ENCODE data around the gene MLF2.
"Not testable (repeated sequence)": the region's sequence is repeated elsewhere in the genome, so short reads cannot be mapped to it uniquely, and the experiment has no call there.

Gene MLF2

DNA sequence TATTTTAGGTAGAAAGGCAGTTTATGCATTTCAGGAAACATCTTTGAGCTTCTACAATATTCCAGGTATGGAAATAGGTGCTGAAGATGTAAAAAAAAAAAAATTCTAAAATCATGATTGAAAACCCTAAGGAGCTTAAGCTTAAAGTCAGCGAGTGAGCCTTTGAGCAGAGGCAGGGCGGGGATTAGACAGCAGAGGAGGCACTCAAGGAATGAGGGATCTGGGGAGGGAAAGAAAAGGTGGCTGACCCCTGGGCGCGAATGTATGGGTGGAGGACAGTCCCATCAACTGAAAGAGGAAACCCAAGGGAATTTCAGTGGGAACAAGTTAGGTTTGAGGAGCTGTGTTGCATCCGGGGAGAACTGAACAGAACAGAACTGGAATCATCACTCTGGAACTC, 6.8 kb upstream of the MLF2 start:
- Mint-ChIP-seq H3K36me3 (ENCODE audit: low read depth) (no peaks in the 10 kb centered on the region), H3K27ac (no peak overlapping the region), H3K9me3 (no peaks in the 10 kb centered on the region), H3K4me1 (ENCODE audit: low read depth) (peaks cover 16% of the 10 kb centered on the region), H3K27me3 (peaks cover 39% of the 10 kb centered on the region), H3K4me3 (no peak overlapping the region)

DNA sequence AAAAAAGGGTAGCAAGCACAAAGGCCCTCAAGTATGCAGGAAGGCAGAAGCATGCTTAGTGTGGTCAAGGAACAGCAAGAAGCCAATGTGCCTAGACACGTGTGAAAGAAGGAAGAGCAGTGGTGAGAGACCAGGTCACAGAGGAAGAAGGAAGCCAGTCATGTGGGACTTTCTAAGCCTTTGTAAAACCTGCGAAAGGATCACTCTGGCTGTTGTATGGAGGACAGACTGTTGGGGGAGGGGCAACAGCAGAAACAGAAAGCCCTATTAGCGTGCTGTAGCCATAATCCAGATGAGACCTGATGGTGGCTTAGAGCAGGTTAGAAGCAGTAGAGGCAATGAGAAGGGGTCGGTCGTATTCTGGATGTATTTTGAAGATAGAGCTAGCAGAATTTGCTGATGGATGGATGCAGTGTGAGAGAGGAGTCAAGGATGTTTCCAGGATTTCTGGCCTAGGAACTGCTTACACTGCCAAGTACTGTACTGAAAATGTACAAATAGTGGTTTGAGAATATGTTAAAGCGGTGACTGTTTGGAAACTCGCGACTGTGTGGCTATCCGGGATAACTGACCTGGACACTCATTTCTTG, 5.7 kb upstream of the MLF2 start:
- Mint-ChIP-seq H3K36me3 (ENCODE audit: low read depth) (no peaks in the 10 kb centered on the region), H3K27ac (no peak overlapping the region), H3K9me3 (no peaks in the 10 kb centered on the region), H3K4me1 (ENCODE audit: low read depth) (peaks cover 18% of the 10 kb centered on the region), H3K27me3 (peaks cover 31% of the 10 kb centered on the region), H3K4me3 (no peak overlapping the region)

DNA sequence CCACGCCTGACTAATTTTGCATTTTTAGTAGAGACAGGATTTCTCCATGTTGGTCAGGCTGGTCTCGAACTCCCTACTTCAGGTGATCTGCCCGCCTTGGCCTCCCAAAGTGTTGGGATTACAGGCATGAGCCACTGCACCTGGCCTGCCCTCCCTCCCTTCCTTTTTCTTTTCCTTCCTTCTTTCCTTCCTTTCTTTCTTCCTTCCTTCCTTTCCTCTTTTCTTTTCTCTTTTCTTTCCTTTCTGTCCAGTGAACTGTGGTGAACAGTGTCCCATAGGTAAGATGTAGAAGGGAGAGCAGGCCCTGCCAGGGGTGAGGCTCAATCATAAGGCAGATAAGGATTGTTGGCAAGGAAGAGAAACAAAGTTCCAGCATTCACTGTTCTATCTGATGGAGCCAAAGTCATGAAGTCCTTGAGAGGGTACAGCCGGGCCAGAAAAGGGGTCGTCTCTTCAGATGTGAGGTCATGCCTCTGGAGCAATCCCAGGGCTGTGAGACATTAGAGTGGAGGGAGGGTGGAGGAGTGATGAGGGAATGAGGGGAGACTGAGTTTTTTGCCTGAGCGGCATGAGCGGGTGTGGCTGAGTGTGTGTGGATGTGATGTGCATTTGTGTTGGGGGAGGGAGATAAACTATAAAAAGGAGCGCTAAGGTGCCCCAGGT, 4.2 kb upstream of the MLF2 start:
- Mint-ChIP-seq H3K36me3 (ENCODE audit: low read depth) (no peaks in the 10 kb centered on the region), H3K27ac (no peak overlapping the region), H3K9me3 (no peaks in the 10 kb centered on the region), H3K4me3 (no peak overlapping the region), H3K4me1 (ENCODE audit: low read depth) (peaks cover 23% of the 10 kb centered on the region), H3K27me3 (peaks cover 22% of the 10 kb centered on the region)

DNA sequence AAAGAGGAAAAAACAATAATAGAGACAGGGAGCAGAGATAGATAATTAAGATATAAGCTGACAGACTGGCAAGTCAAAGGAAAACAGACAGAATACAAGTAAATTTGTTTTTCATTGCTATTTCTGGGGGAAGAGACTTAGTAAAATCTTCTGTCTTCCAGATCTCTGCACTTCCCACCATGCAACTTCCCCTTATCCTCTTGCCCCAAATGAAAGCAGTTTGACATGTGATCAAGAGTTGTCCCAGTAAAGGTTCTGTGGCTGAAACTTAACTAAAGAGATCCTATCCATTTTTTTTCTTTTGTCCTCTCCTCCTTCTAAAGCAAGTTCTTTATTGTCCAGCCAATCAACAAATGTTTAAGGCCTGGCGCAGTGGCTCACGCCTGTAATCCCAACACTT, 1.5 kb upstream of the MLF2 start:
- peaks cover 23% of the 10 kb centered on the region for H3K36me3 Mint-ChIP-seq (ENCODE audit: low read depth)
- no peak overlapping the region for H3K27ac Mint-ChIP-seq
- no peak overlapping the region for H3K4me3 Mint-ChIP-seq
- H3K27me3 Mint-ChIP-seq, result peaks cover 16% of the 10 kb centered on the region
- H3K4me1 Mint-ChIP-seq (ENCODE audit: low read depth), result peaks cover 41% of the 10 kb centered on the region
- no peaks in the 10 kb centered on the region for H3K9me3 Mint-ChIP-seq

DNA sequence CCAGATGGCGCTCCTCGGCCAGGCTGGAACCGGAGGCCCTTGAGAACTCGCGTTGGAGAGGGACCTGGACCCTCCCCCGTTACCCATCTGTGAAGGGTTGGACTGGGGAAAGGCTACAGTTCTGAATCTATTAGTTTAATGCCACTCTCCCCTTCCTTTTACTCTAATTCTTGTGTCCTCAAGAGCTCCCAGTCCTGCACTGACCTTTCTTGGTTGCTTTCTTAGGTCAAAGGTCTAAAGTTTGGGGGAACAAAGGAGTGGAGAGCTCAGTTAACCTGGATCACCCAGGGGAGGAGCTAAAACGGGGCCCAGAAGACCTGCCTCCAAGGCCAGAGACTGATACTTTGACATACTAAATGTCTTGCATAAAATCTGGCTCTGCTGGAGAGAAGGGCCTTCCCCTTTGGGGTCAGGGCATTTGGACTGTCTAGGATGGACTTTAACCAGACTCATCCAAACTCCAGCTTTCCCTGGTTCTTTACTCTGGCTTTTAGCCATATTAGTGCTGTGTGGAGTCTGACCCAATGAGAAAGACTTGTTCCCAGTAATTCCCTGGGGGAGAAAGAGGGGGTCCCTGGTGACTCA, 923 bp upstream of the MLF2 start:
- Mint-ChIP-seq H3K4me3 (peak overlapping the region; percentile 93), H3K27me3 (peaks cover 15% of the 10 kb centered on the region), H3K4me1 (ENCODE audit: low read depth) (peaks cover 41% of the 10 kb centered on the region), H3K27ac (peak overlapping the region; percentile 96), H3K9me3 (no peaks in the 10 kb centered on the region), H3K36me3 (ENCODE audit: low read depth) (peaks cover 27% of the 10 kb centered on the region)

DNA sequence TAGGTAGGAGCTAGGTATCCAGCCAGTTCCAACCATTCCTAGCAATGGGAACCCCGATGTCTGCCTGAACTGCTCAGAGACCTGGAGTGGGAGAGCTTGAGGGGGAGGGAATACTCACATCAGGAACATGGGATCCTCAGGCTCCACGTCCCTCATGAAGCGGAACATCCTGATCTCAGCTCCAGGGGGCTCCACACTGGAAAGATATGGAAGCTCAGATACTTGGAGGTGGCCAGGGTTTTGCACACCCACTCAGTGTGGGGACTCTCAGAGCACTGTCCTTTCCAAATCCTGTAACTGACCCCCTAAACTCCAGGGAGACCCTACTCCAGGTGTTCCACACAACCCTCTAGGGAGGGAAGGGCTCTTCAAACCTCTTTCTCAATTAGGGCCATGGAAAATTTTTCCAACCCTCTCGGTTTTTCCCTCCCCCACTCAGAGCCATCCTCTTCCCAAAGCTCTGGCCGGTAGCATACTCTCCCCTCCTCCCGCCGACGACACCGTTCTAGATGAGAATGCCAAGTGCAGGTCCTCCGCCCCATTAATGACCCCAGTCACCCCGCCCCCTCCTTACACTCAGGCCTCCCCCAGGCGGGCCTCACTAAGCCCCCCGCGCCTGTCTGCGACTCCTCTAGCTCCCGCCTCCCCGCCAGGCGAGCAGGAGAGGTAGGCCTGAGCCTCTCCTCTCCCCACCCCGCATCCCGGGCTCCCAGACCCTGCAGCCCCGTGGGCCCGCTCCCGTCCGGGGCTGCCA, 597 bp downstream of the MLF2 start:
- no peaks in the 10 kb centered on the region for H3K9me3 Mint-ChIP-seq
- peaks cover 41% of the 10 kb centered on the region for H3K36me3 Mint-ChIP-seq (ENCODE audit: low read depth)
- peaks cover 4% of the 10 kb centered on the region for H3K27me3 Mint-ChIP-seq
- peaks cover 34% of the 10 kb centered on the region for H3K4me1 Mint-ChIP-seq (ENCODE audit: low read depth)
- peak overlapping the region; percentile 93 for H3K4me3 Mint-ChIP-seq
- H3K27ac Mint-ChIP-seq, result peak overlapping the region; percentile 96

DNA sequence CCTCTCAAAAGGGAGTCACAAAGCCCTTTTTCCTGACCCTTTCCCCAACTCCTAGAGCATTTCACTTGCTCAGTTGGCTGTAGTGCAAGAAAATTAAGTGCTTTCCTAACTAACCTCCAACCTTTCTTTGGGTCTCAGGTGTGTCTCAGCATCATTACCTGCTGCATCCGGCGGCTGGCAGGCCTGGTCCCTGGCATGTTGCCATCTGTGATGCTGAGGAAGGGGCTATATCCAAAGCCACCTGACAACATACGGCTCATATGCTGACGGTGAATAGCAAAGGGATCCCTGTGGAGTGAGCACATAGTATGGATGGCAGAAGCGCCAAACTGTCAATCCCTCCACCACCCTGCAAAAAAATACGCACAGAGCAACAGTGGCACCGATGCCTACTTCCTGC, 1.2 kb downstream of the MLF2 start:
- Mint-ChIP-seq H3K27me3 (no peaks in the 10 kb centered on the region), H3K36me3 (ENCODE audit: low read depth) (peaks cover 46% of the 10 kb centered on the region), H3K4me1 (ENCODE audit: low read depth) (peaks cover 34% of the 10 kb centered on the region), H3K27ac (peak overlapping the region; percentile 96), H3K4me3 (peak overlapping the region; percentile 93), H3K9me3 (no peaks in the 10 kb centered on the region)

DNA sequence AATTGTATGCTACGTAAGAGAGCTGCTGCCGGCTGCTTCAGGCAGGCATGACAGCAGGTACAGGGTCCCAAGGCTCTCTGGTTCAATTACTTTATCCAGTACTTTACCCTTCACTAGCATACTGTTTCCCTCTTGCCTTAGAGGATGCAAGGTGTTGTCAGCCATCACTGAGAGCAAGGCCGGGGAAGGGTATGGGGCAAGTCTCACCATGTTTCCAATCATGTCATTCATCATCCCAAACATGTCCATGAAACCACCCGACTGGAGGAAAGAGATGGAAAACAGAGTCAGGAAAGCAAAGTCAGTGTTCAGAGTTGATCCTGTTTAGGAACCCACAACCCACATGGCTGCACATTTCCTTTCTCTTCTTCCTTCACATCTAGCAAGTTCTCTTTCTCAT, 2.4 kb downstream of the MLF2 start:
- H3K9me3 Mint-ChIP-seq, result no peaks in the 10 kb centered on the region
- H3K4me3 Mint-ChIP-seq, result no peak overlapping the region
- H3K4me1 Mint-ChIP-seq (ENCODE audit: low read depth), result peaks cover 40% of the 10 kb centered on the region
- no peaks in the 10 kb centered on the region for H3K27me3 Mint-ChIP-seq
- H3K36me3 Mint-ChIP-seq (ENCODE audit: low read depth), result peaks cover 56% of the 10 kb centered on the region
- no peak overlapping the region for H3K27ac Mint-ChIP-seq

DNA sequence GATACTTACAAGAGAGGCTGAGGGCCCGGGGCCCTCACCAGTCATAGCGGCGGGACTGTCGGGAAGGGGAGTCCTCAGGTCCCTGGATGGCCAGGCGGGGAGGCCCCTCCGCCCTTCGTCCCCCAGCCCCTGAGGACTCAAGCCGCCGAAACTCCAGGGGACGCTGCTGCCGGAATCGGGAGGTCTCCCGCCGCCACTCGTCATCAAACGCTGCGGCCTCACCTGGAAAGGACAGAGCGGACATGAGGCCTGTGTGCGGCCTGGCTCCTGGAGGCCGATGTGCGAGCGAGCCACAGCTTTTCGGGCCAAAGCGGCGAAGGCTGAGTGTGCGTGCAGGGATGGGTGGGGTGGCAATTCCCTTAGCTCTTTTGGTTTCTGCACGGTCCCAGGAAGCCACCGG, 4.2 kb downstream of the MLF2 start:
- Mint-ChIP-seq H3K4me1 (ENCODE audit: low read depth) (peaks cover 42% of the 10 kb centered on the region), H3K9me3 (no peaks in the 10 kb centered on the region), H3K27ac (no peak overlapping the region), H3K4me3 (no peak overlapping the region), H3K27me3 (no peaks in the 10 kb centered on the region), H3K36me3 (ENCODE audit: low read depth) (peaks cover 63% of the 10 kb centered on the region)

DNA sequence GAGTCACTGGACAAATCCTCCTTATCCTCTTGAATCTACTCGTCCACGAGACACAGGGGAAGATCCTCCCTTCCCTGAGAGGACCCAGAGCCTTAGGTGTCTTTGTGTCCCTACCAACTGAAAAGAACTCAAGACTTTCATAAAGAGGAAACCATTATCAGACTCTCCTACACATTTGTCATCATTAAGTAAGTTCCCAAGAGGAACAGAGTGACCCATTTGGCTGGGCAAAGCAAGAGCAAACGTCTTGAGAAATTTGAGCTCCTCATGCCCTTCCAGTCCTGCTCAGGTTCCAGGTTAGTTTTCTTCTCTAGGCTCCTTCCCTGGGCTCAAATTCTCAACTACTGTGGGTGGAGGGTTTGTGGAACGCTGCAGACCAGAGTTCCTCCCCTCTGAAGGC, 5.7 kb downstream of the MLF2 start:
- H3K27ac Mint-ChIP-seq, result peak overlapping the region; percentile 13
- H3K4me3 Mint-ChIP-seq, result no peak overlapping the region
- peaks cover 52% of the 10 kb centered on the region for H3K4me1 Mint-ChIP-seq (ENCODE audit: low read depth)
- peaks cover 63% of the 10 kb centered on the region for H3K36me3 Mint-ChIP-seq (ENCODE audit: low read depth)
- H3K9me3 Mint-ChIP-seq, result no peaks in the 10 kb centered on the region
- no peaks in the 10 kb centered on the region for H3K27me3 Mint-ChIP-seq

DNA sequence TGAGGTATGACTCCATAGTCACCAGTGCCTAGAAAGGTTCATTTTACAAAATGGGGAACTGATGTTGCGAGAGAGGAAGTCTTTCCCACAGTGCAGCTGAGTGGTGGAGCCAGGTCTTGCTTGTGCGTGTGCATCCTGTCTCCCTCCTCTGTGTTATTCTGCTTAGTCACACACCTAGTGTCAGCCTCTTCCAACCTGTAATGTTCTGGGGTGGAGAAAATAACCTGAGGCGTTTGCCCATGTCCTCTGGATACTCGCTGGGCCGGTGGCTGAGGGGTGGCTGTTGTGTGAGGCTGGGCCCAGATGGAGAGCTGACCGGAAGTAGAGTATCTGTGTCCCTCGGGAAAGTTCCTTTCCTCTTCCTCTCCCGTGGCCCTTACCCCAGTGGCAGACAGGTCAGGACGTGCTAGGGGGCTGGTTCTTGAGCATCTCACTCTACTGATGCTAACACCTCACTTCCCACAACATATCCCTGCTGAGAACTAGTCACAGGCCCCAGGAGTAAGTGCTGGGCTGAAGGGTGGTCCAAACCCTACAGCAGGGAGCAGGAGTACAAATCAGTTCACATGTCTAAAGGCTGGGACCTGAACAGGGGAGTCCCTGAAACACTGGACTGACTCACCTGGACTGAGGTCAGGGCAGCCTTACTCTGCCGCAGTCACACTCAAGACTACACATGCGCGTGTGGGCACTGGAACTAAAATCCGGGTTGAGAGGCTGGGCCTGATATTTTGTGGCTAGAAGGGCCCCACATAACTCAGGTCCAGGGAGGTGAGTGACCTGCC, 7.0 kb downstream of the MLF2 start:
- Mint-ChIP-seq H3K4me1 (ENCODE audit: low read depth) (peaks cover 43% of the 10 kb centered on the region), H3K4me3 (peak overlapping the region; percentile 33), H3K9me3 (no peaks in the 10 kb centered on the region), H3K27ac (peak overlapping the region; percentile 79), H3K36me3 (ENCODE audit: low read depth) (peaks cover 51% of the 10 kb centered on the region), H3K27me3 (no peaks in the 10 kb centered on the region)

DNA sequence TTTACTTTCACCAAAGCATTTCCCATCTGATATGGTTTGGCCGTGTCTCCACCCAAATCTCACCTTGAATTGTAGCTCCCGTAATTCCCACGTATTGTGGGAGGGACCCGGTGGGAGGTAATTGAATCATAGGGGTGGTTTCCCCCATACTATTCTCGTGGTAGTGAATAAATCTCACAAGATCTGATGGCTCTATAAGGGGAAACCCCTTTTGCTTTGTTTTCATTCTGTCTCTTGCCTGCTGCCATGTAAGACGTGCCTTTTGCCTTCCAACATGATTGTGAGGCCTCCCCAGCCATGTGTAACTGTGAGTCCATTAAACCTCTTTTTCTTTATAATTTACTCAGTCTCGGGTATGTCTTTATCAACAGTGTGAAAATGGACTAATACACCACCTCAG, 9.6 kb downstream of the MLF2 start:
- Mint-ChIP-seq H3K27ac (peak overlapping the region; percentile 81), H3K4me1 (ENCODE audit: low read depth) (peaks cover 37% of the 10 kb centered on the region), H3K4me3 (peak overlapping the region; percentile 11), H3K36me3 (ENCODE audit: low read depth) (peaks cover 31% of the 10 kb centered on the region)
- not testable (repeated sequence) for H3K9me3 Mint-ChIP-seq, H3K27me3 Mint-ChIP-seq

DNA sequence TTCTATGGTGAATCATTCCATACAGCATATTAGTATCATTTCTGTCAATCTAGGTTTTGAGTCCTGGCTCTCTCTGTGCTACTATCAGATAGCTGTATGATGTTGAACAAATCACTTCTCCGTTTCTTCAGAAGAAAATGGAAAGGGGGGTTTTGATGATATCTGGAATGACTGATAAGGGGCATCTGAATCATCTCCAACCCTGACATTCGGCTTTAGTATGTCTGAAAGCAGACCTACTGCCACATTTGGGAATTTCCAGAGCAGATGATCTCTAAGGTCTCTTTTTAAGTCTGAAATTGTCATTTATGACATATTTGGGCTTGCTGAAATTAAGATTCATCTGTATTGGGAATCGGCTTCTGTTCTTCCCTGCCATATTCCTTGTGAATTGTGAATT, 10.1 kb downstream of the MLF2 start:
- peaks cover 27% of the 10 kb centered on the region for H3K36me3 Mint-ChIP-seq (ENCODE audit: low read depth)
- no peaks in the 10 kb centered on the region for H3K27me3 Mint-ChIP-seq
- H3K4me1 Mint-ChIP-seq (ENCODE audit: low read depth), result peaks cover 37% of the 10 kb centered on the region
- H3K4me3 Mint-ChIP-seq, result peak overlapping the region; percentile 11
- H3K9me3 Mint-ChIP-seq, result no peaks in the 10 kb centered on the region
- H3K27ac Mint-ChIP-seq, result peak overlapping the region; percentile 81

DNA sequence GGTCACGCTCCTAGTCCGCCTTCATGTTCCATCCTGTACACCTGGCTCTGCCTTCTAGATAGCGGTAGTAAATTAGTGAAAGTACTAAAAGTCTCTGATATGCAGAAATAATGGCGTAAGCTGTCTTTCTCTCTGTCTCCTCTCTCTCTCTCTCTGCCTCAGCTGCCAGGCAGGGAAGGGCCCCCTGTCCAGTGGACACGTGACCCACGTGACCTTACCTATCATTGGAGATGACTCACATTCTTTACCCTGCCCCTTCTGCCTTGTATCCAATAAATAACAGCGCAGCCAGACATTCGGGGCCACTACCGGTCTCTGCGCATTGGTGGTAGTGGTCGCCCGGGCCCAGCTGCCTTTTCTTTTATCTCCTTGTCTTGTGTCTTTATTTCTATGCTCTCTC, 10.9 kb downstream of the MLF2 start:
- peaks cover 37% of the 10 kb centered on the region for H3K4me1 Mint-ChIP-seq (ENCODE audit: low read depth)
- not testable (repeated sequence) for H3K4me3 Mint-ChIP-seq, H3K9me3 Mint-ChIP-seq, H3K27ac Mint-ChIP-seq, H3K27me3 Mint-ChIP-seq
- peaks cover 19% of the 10 kb centered on the region for H3K36me3 Mint-ChIP-seq (ENCODE audit: low read depth)

DNA sequence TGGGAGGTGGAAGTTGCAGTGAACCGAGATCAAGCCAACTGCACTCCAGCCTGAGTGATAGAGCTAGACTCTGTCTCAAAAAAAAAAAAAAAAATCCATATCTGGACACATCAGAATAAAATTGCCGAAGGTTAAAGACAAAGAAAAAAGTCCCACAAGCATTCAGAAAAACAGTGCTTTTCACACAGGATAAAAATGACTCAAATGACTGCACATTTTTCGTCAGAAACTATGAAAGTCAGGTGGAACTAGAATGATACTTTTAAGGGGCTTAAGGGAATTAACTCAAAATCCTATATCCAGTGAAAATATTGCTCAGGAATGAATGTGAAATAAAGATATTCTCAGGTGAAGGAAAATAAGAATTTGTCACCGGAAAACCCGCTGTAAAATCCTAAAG, 16.2 kb downstream of the MLF2 start:
- H3K27ac Mint-ChIP-seq, result no peak overlapping the region
- no peaks in the 10 kb centered on the region for H3K9me3 Mint-ChIP-seq
- H3K4me3 Mint-ChIP-seq, result no peak overlapping the region
- H3K27me3 Mint-ChIP-seq, result no peaks in the 10 kb centered on the region
- H3K36me3 Mint-ChIP-seq (ENCODE audit: low read depth), result peaks cover 8% of the 10 kb centered on the region
- H3K4me1 Mint-ChIP-seq (ENCODE audit: low read depth), result peaks cover 7% of the 10 kb centered on the region
